GM18507 (cell line): Measurements from ENCODE around the gene GPC5.
A peak's percentile ranks its signal among the peaks of the same experiment; 100 is the strongest.

Source experiments
- DNase-seq: peaks from one replicate; pipeline ENCODE4 v3.0.0; 2011; ENCODE audit warnings: low read depth; ENCODE audit not compliant: insufficient read length; ENCODE audit errors: extremely low spot score
- FAIRE-seq: peaks from 2 replicates; lab custom pipeline; 2011; peaks lifted over from hg19 to GRCh38; lab: Jason Lieb, UNC

The GPC5 gene

GRCh38 chr13:92158346-92158745 lies 759.9 kb downstream of the GPC5 start:
- FAIRE-seq = no peak
- DNase-seq = no peak

DNA sequence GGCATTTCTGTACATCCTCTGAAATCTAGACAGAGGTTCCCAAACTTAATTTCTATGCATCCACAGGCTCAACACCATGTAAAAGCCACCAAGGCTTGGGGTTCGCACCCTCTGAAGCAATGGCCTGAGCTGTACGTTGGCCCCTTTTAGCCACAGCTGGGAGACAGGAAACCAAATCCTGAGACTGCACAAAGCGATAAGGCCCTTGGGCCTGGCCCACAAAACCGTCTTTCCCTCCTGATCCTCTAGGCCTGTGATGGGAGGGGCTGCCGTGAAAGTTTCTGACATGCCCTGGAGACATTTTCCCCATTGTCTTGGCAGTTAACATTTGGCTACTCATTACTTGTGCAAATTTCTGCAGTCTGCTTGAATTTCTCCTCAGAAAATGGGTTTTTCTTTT lies 766.4 kb downstream of the GPC5 start:
- FAIRE-seq (no peak), DNase-seq (no peak)

- DNase-seq = no peak
- no peak for FAIRE-seq
Measured at GRCh38 chr13:92172191-92172590, 773.8 kb downstream of the GPC5 start.

DNA sequence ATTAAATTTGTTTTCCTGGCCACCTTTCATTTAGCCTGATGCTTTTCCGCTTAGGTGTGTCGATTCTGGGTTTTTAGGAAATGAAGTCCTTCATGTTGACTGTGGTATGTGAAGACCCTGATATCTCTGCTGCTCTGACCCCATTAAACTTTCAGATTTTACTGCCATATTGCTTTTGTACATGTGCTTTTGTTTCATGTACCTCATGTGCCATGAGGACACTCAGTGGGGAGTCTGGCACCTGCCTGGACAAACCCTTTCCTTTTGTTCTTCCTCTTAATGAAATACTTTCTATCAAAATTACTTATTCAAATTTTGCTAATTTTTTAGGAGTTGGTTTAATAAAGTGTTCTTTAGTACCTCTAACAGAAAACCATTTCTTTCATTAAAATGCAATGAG lies 774.8 kb downstream of the GPC5 start:
- no peak for FAIRE-seq

GRCh38 chr13:92175330-92175729 lies 776.9 kb downstream of the GPC5 start:
- no peak for FAIRE-seq
- no peak for DNase-seq

More for the DNA sequence above, 774.8 kb downstream of the GPC5 start:
- no peak for DNase-seq

GRCh38 chr13:92177966-92178365 lies 779.5 kb downstream of the GPC5 start:
- DNase-seq = no peak

DNA sequence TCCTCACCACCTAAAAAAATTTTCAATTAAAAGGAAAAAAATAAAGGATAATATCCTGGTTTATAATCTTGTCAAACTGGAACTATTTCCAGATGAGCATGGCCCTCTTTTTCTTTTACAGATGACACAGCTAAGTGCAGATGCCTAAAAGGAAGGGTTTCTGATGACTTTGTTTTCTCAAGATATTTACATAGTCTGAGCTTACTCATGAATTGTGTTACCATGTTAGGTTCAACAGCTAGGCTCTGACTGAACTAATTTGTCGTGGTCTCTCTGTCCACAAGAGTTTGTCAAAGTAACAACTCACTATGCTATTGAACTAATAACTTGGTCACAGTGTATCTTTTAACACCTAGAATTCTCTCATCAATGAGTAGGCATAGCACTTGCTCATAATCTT lies 780.8 kb downstream of the GPC5 start:
- DNase-seq (no peak), FAIRE-seq (no peak)

More at GRCh38 chr13:92177966-92178365, 779.5 kb downstream of the GPC5 start:
- FAIRE-seq = no peak

- no peak for DNase-seq
- peak; percentile 73 for FAIRE-seq
Measured at GRCh38 chr13:92187378-92187989, 789.1 kb downstream of the GPC5 start.

GRCh38 chr13:92188574-92188973 lies 790.2 kb downstream of the GPC5 start:
- DNase-seq = no peak
- no peak for FAIRE-seq

GRCh38 chr13:92196591-92197256 lies 798.3 kb downstream of the GPC5 start:
- no peak for FAIRE-seq
- DNase-seq = no peak

DNA sequence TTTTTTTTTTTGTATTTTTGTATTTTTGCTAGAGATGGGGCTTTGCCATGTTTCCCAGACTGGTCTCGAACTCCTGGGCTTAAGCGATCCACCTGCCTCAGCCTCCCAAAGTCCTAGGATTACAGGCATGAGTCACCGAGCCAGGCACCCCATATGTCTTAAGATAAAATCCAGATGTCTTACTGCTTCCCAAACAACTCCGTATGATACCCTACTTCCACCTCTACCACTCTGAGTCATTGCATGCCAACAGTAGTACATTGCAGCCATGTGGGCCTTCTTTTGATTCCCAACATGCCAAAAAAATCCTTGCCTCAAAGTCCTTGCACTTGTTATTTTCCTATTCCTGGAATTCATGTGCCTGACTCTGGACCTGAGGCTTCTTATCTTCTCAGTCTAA lies 799.2 kb downstream of the GPC5 start:
- DNase-seq (no peak), FAIRE-seq (no peak)

DNA sequence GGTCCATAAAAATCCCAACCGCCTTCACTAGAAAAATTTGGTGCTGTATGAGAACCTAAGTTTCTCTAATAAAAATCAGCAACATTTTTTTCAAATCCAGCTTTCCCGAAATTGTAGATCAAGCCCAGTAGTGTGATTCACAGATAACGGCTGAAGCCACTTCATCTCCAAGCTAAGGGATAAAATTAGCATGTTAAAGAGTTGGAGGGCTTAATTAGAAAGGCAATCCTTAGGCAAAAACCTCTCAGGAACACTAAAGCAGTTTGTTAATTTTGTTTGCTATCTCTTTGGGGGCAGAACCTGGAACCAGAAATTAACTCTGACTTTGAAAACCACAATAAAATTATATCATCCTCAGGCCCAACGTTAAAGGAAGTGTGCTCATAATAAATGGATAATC lies 820.2 kb downstream of the GPC5 start:
- DNase-seq = no peak
- FAIRE-seq = no peak

DNA sequence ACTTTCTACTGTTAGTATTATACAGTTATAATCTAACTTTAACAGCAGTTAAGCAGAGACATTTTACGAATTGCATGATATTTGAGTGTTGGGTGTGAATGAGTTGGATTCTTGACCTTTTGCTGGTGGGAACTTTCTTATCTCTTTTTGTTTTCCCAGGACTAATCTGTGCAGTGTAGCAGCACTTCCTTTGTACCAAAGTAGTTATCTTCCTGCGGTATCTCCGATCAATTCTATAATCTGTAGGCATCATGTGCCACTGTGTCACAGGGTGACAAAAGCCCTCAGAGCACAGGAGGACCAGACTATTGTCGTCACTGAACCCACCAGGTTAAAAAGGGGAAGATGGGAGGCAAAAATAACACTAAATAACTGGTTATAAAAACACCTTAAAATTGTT lies 823.5 kb downstream of the GPC5 start:
- FAIRE-seq (no peak), DNase-seq (no peak)

DNA sequence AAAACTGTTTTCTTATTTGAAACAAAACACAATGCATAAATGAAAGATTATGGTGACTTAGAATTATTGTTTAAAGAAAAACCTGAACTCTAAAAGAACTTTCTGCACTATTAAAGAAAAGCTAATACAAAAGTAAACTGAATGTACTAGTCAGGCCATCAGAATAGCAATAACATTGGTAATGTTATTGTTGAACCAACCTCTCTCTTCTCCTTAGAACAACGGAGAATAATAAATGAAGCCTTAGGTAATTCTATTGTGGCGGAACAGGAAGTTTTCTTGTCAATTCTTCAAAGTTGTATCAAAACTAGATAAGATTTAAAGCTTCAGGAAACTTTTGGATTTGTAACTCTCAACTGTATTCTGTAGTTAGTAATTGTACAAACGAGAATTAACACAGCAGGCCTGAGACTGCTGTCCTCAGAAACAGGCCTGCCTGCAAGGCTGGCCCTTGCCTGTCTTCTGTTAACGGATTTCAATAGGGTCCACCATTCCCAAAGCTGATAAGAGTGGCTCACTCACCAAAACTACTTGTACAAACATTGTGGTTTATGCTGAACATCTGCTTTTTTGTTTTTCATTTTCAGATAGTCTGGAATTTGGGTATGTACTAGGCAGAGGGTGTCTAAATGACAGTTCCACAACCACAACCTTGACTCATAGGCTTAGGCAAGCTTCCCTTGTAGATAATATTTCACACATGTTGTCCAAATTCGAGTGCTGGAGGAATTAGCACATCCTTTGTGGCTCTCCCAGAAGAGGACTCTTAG lies 825.8 kb downstream of the GPC5 start:
- no peak for DNase-seq

DNA sequence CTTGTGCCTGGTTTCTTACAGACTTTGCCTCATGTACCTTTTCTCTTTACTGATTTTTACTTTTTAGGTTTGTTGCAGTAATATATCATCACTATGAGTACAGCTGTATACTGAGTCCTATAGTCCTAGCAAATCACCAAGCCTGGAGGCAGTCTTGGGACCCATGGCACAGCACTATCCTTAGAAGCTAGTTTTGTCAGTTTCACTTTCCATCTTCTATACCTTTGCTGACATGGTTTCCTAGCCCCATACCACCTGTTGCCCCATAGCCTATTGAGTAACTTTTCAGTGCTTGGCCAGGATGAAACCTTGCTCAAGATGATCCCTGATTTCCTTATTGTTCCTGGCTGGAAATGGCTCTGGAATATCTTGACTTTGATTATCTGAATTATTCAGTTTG lies 826.4 kb downstream of the GPC5 start:
- DNase-seq = no peak

More for the DNA sequence above, 825.8 kb downstream of the GPC5 start:
- FAIRE-seq = no peak

GRCh38 chr13:92225861-92226260 lies 827.4 kb downstream of the GPC5 start:
- no peak for DNase-seq
- no peak for FAIRE-seq

More for the DNA sequence above, 826.4 kb downstream of the GPC5 start:
- no peak for FAIRE-seq

DNA sequence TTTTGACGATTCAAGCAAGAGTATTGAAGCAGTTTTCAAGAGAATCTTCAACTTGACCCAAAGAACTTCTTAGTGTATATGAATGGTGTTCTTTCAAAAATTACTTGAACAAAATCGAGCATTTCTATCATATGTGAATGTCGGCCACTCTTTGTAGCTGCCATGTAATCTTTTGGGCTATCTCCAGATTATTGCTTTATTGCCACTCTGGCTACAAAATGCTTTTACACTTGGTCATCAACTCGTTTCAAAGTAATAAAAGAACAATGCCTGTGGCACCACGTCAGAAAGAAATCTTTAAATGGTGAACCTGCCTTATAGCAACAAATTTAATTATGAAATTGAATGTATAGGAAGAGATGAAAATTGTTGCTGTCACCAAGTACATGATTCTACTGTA lies 834.5 kb downstream of the GPC5 start:
- DNase-seq = no peak
- no peak for FAIRE-seq

DNA sequence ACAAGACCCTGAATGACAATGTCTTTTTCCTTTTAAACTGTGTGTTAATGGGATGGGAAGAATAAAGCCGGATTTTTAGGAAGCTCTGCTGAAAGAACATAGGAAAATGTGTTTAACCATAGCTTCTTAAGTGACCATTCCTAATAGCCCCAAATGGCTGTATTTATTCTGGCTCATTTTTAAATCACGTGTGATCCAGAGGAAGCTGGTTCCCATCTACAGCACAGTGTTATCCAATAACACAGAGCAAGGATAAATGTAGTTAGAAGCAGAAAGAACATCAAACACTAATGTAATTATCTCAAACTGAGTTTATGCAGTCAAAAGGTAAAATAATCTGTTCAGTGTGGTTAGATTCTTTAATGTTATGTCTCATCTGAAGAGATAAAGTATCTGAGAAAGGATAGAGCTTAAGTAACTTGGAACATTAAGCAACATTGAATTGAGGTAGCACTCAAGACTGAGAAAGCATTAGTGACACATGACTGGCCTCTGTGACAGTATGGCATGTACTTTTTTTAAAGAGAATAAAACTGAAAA lies 853.3 kb downstream of the GPC5 start:
- FAIRE-seq (no peak), DNase-seq (no peak)

DNA sequence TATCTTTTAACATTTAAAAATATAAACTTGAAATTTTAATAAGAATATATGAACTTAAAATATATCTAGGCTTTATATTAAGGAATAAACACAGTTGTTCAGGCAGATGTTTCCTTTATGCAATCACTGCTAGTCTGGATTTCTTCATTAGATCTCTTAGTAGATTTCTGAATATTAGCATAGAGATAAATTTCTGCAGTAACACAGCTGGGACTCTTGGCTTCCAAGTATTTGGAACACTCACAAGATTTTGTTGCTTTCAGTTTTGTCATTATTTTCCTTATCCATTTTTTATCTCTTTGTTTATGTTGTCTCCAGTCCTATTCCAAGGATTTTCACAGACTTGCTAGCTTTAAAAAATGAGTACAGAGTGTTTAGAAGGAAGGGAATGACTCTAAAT lies 857.1 kb downstream of the GPC5 start:
- no peak for DNase-seq
- no peak for FAIRE-seq

- DNase-seq (no peak), FAIRE-seq (no peak)
Measured at GRCh38 chr13:92256211-92256610, 857.8 kb downstream of the GPC5 start.
